Motor neuron (in vitro differentiated cells): ENCODE measurements around the gene TBX3. TPM values are rescaled to one million over a fixed set of nuclear protein-coding genes. Genes with fewer than 3 reads are reported as not detected.

Experiments
- ATAC-seq, 8 experiments: fragments of 200-7000 bp; cut with Tn5 transposase; replicated peaks in 6 of 8; 2 replicates each; pipeline ENCODE4 v1.8.0; 2021; ENCODE audit warnings: mild to moderate bottlenecking in 8 of 8, moderate library complexity in 8 of 8
- H3K27ac ChIP-seq, 2 donors: fragments of 250-450 bp; sonication (Bioruptor Pico); 2 replicates each; pipeline ENCODE4 v1.9.0; 2021; ENCODE audit warnings: antibody characterized with exemption in 2 of 2, mild to moderate bottlenecking in 2 of 2, moderate library complexity in 1 of 2
- H3K4me1 ChIP-seq, 2 donors: fragments of 250-450 bp; sonication (Bioruptor Pico); replicated peaks in 1 of 2; 2 replicates each; pipeline ENCODE4 v1.6.1; 2021; ENCODE audit warnings: antibody characterized with exemption in 2 of 2, mild to moderate bottlenecking in 2 of 2, moderate library complexity in 1 of 2
- H3K4me3 ChIP-seq, 5 donors: fragments of 250-450 bp; sonication (Bioruptor Pico); 2 replicates each; pipeline ENCODE4 v1.9.0; 2021; ENCODE audit warnings: antibody characterized with exemption in 5 of 5, mild to moderate bottlenecking in 5 of 5, moderate library complexity in 4 of 5
- WGBS, 10 experiments: fragments of 450-650 bp; shearing (Covaris generic); methylation state at CpG; one replicate each; pipeline ENCODE4 v1.0.0; 2022; 5-methylcytosine and 5-hydroxymethylcytosine counted together
- in situ Hi-C, 9 experiments: fragments of 400-800 bp; cut with MboI; loops; one replicate each; pipeline ENCODE4 v1.15.0; 2021; ENCODE audit warnings: low sequenced_read_pairs in 9 of 9, low pct_unique_long_range_greater_than_20kb in 2 of 9; ENCODE audit not compliant: unreplicated experiment in 9 of 9
- total RNA-seq, 8 experiments: library from RNA; unstranded; fragments of 300-600 nt; gene quantifications; 2 replicates each; pipeline versions ENCODE4 v1.2.3 to v1.2.4, GENCODE V29; 2022

TBX3 gene
- total RNA-seq, 8 experiments from 2014 or later, result 0.11 to 17.4 (median 2.0) TPM

- 0 to 47% (median 7%) methylated on average over 1 to 3 of the region's 6 CpGs; no CpG with 5 or more reads in 5 of the 10 experiments for WGBS, 10 experiments
- no peaks in the 10 kb centered on the region for H3K4me1 ChIP-seq
- in situ Hi-C loops, result no loop called here
- peak in 1 of 8 experiments; percentile 8 for ATAC-seq
- H3K4me3 ChIP-seq, result no peak overlapping the region
- H3K27ac ChIP-seq, result no peak overlapping the region
Measured at GRCh38 chr12:114703060-114703493, 19.1 kb upstream of the TBX3 start.

- 0 to 100% (median 33%) methylated on average over 1 to 6 of the region's 10 CpGs; no CpG with 5 or more reads in 2 of the 10 experiments for WGBS, 10 experiments
- ATAC-seq, result no peak
- in situ Hi-C loops, result no loop called here
- Histone ChIP-seq H3K4me1 (no peaks in the 10 kb centered on the region), H3K27ac (no peak overlapping the region), H3K4me3 (no peak overlapping the region)
Measured at GRCh38 chr12:114702462-114702861, 18.5 kb upstream of the TBX3 start.

- WGBS, 10 experiments, result 0 to 100% (median 70%) methylated on average over 1 of the region's 1 CpG; no CpG with 5 or more reads in 6 of the 10 experiments
- in situ Hi-C loops, result no loop called here
Measured at GRCh38 chr12:114701553-114701952, 17.6 kb upstream of the TBX3 start.

DNA sequence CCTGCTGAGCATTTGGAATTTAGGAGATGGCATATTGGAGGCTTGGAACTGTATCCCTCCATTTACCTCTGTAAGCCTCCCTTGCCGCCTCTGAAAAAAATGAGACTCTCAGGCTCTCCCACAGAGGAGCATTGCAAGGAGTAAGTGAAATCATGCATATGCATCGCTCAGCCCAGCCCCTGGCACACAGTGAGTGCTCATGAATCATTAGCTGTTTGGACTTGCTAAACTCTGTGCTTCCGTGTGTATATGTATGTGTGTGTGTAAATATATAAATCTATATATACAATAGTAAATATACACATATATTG lies 17.1 kb upstream of the TBX3 start:
- H3K27ac ChIP-seq, result no peak overlapping the region
- no peak overlapping the region for H3K4me3 ChIP-seq
- peak in 3 of 8 experiments; percentile 78 to 99 (median 94) for ATAC-seq
- WGBS, 10 experiments, result 0 to 20% (median 13%) methylated on average over 1 to 2 of the region's 3 CpGs; no CpG with 5 or more reads in 5 of the 10 experiments
- in situ Hi-C loops, result no loop called here
- no peaks in the 10 kb centered on the region for H3K4me1 ChIP-seq

More at GRCh38 chr12:114701553-114701952, 17.6 kb upstream of the TBX3 start:
- Histone ChIP-seq H3K4me1 (no peaks in the 10 kb centered on the region), H3K27ac (no peak overlapping the region), H3K4me3 (no peak overlapping the region)
- no peak for ATAC-seq

- in situ Hi-C loops, result no loop called here
- no peaks in the 10 kb centered on the region for H3K4me1 ChIP-seq
- H3K4me3 ChIP-seq, result no peak overlapping the region
- 0 to 64% (median 3%) methylated on average over 1 to 17 of the region's 33 CpGs; no CpG with 5 or more reads in 3 of the 10 experiments for WGBS, 10 experiments
- no peak for ATAC-seq
- no peak overlapping the region for H3K27ac ChIP-seq
Measured at GRCh38 chr12:114700392-114701103, 16.6 kb upstream of the TBX3 start.

DNA sequence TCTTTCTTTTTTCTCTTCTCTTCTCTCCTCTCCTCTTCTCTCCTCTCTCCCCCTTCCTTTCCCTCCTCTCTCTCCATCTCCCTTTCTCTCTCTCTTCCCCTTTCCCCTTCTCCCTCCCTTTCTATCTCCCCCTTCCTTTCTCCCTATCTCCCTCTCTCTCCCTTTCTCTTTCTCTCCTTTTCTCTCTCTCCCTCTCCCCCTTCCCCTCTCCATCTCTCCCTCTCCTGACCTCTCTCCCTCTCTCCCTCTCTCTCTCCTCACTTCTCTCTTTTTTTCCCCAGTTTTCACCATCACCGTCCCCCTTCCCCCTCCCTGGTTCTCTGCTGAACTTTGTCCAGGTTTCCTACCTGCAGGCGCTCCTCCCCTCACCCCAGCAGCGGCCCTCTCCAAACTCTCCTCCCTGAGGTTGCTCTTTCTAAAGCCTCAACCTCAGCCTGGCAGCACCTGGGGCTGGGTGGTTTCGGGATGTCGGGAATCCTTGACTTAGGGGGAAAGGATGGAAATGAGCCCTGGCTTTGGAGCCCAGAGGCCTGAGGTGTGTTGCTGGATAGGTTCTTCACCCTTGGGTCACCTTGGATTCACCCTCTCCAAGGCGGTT lies 14.7 kb upstream of the TBX3 start:
- no peaks in the 10 kb centered on the region for H3K4me1 ChIP-seq
- ATAC-seq, result no peak

GRCh38 chr12:114697741-114698565 lies 14.0 kb upstream of the TBX3 start:
- WGBS, 10 experiments, result 0 to 27% (median 2%) methylated on average over 1 to 38 of the region's 55 CpGs
- Histone ChIP-seq H3K27ac (no peak overlapping the region), H3K4me3 (no peak overlapping the region), H3K4me1 (no peaks in the 10 kb centered on the region)
- ATAC-seq, result peak in 1 of 8 experiments; percentile 45
- in situ Hi-C loops, result loop anchor here in 3 of 9 experiments (25.0 kb wide), 4 partner anchors 339 to 939 kb away; no protein-coding TSS in a partner anchor

More for the DNA sequence above, 14.7 kb upstream of the TBX3 start:
- in situ Hi-C loops, result loop anchor here in 3 of 9 experiments (25.0 kb wide), 4 partner anchors 339 to 939 kb away; no protein-coding TSS in a partner anchor
- WGBS, 10 experiments, result 0 to 94% (median 7%) methylated on average over 1 to 3 of the region's 6 CpGs; no CpG with 5 or more reads in 5 of the 10 experiments
- Histone ChIP-seq H3K4me3 (no peak overlapping the region), H3K27ac (no peak overlapping the region)

DNA sequence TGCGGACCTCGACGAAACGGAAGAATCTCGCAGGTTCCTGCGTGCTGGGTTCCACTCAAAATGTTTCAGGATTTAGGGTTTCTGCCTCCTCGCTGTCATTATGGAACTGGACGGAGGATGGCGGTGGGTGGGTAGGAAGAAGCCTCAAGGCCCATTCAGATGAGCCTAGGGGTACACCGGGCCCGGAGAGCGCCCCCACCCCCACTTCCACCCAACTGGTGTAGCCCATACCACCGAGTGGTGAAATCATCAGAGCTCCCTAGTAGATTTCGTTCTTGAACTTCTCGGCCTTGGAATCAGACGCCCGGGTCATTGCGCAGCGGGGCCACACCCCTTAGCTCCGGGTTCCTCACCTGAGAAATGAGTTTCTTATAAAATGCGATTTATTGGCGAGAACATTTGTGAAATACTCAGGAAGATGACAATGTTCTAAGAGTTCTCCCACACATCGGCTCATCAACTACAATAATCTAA lies 13.3 kb upstream of the TBX3 start:
- Histone ChIP-seq H3K4me3 (no peak overlapping the region), H3K27ac (no peak overlapping the region), H3K4me1 (peaks cover 0 to 6% of the 10 kb centered on the region in 2 donors)
- ATAC-seq, result no peak
- WGBS, 10 experiments, result 0 to 75% (median 2%) methylated on average over 2 to 21 of the region's 23 CpGs; no CpG with 5 or more reads in 3 of the 10 experiments
- in situ Hi-C loops, result loop anchor here in 3 of 9 experiments (25.0 kb wide), 4 partner anchors 340 to 940 kb away; no protein-coding TSS in a partner anchor

GRCh38 chr12:114696443-114697242 lies 12.7 kb upstream of the TBX3 start:
- ATAC-seq, result no peak
- Histone ChIP-seq H3K4me3 (no peak overlapping the region), H3K27ac (no peak overlapping the region), H3K4me1 (peaks cover 0 to 10% of the 10 kb centered on the region in 2 donors)
- in situ Hi-C loops, result loop anchor here in 3 of 9 experiments (25.0 kb wide), 4 partner anchors 341 to 941 kb away; no protein-coding TSS in a partner anchor
- 2 to 93% (median 5%) methylated on average over 4 to 29 of the region's 34 CpGs; no CpG with 5 or more reads in 1 of the 10 experiments for WGBS, 10 experiments

GRCh38 chr12:114695305-114695592 lies 11.3 kb upstream of the TBX3 start:
- ATAC-seq, result no peak
- peaks cover 0 to 10% of the 10 kb centered on the region in 2 donors for H3K4me1 ChIP-seq
- in situ Hi-C loops, result loop anchor here in 3 of 9 experiments (25.0 kb wide), 4 partner anchors 342 to 942 kb away; no protein-coding TSS in a partner anchor

GRCh38 chr12:114694436-114695304 lies 10.7 kb upstream of the TBX3 start:
- in situ Hi-C loops, result loop anchor here in 3 of 9 experiments (25.0 kb wide), 4 partner anchors 343 to 943 kb away; no protein-coding TSS in a partner anchor
- H3K4me3 ChIP-seq, result no peak overlapping the region
- H3K27ac ChIP-seq, result no peak overlapping the region
- 0 to 85% (median 18%) methylated on average over 1 to 7 of the region's 12 CpGs; no CpG with 5 or more reads in 2 of the 10 experiments for WGBS, 10 experiments
- peaks cover 0 to 10% of the 10 kb centered on the region in 2 donors for H3K4me1 ChIP-seq
- ATAC-seq, result no peak

More at GRCh38 chr12:114695305-114695592, 11.3 kb upstream of the TBX3 start:
- Histone ChIP-seq H3K4me3 (no peak overlapping the region), H3K27ac (no peak overlapping the region)
- 0 to 90% (median 20%) methylated on average over 1 to 3 of the region's 3 CpGs; no CpG with 5 or more reads in 3 of the 10 experiments for WGBS, 10 experiments
